Measurements from ENCODE around the gene ZNF506. TPM values are rescaled to one million over a fixed set of nuclear protein-coding genes. Genes with fewer than 3 reads are reported as not detected.

Gene ZNF506
- polyA plus RNA-seq, 1 donor from 2014 or later = 95.5 TPM

- H3K9me2 ChIP-seq (ENCODE audit: insufficient read depth, low read length) = no peaks in the 10 kb centered on the region
- no peaks in the 10 kb centered on the region for H4K20me1 ChIP-seq (ENCODE audit: insufficient read depth)
- H3K27ac ChIP-seq (ENCODE audit: low read length) = no peak overlapping the region
- H3K79me2 ChIP-seq (replicated peaks; ENCODE audit: insufficient read depth, low read length) = no peaks in the 10 kb centered on the region
- no peaks in the 10 kb centered on the region for H3K27me3 ChIP-seq (ENCODE audit: insufficient read depth, low read depth, low read length)
- no peak overlapping the region for H2AFZ ChIP-seq (ENCODE audit: low read depth, low read length)
- no peaks in the 10 kb centered on the region for H3F3A ChIP-seq (ENCODE audit: insufficient read depth, low read length, poor library complexity, severe bottlenecking)
- no peak overlapping the region for H3K9ac ChIP-seq (ENCODE audit: low read length)
- H3K4me2 ChIP-seq (ENCODE audit: low read length) = no peak overlapping the region
- no peak overlapping the region for H3K4me3 ChIP-seq (ENCODE audit: low read length)
- TF ChIP-seq CTCF (IDR thresholded peaks at IDR 0.05; ENCODE audit: poor library complexity, severe bottlenecking) = no peak
- no peak for TF ChIP-seq MXI1 (conservative IDR thresholded peaks at IDR 0.05; ENCODE audit: poor library complexity, severe bottlenecking)
- TF ChIP-seq SMC3 (conservative IDR thresholded peaks at IDR 0.05; ENCODE audit: poor library complexity) = no peak
- TF ChIP-seq EZH2 (IDR thresholded peaks at IDR 0.05; ENCODE audit: borderline replicate concordance, insufficient read depth, low read length, poor library complexity, severe bottlenecking) = no peak
- TF ChIP-seq EP300 (conservative IDR thresholded peaks at IDR 0.05; ENCODE audit: poor library complexity, severe bottlenecking) = no peak
- no peak for TF ChIP-seq RAD21 (conservative IDR thresholded peaks at IDR 0.05)
- no peak for TF ChIP-seq TAF1 (IDR thresholded peaks at IDR 0.05; ENCODE audit: low read depth)
- TF ChIP-seq REST (IDR thresholded peaks at IDR 0.05; ENCODE audit: borderline replicate concordance) = no peak
- TF ChIP-seq POLR2AphosphoS5 (IDR thresholded peaks at IDR 0.05) = no peak
- H3K36me3 ChIP-seq (ENCODE audit: insufficient read depth, low read length) = no peaks in the 10 kb centered on the region
- no peaks in the 10 kb centered on the region for H3K9me3 ChIP-seq (ENCODE audit: low read length)
Measured at GRCh38 chr19:19752760-19753403, 68.7 kb downstream of the ZNF506 start.

- Histone ChIP-seq H3K9ac (ENCODE audit: low read length) (no peak overlapping the region), H3K79me2 (replicated peaks; ENCODE audit: insufficient read depth, low read length) (no peaks in the 10 kb centered on the region), H3K27me3 (ENCODE audit: insufficient read depth, low read depth, low read length) (no peaks in the 10 kb centered on the region), H3K36me3 (ENCODE audit: insufficient read depth, low read length) (no peaks in the 10 kb centered on the region), H3K27ac (ENCODE audit: low read length) (no peak overlapping the region), H3F3A (ENCODE audit: insufficient read depth, low read length, poor library complexity, severe bottlenecking) (no peaks in the 10 kb centered on the region), H3K9me3 (ENCODE audit: low read length) (no peaks in the 10 kb centered on the region), H3K4me2 (ENCODE audit: low read length) (no peak overlapping the region), H3K4me3 (ENCODE audit: low read length) (no peak overlapping the region), H4K20me1 (ENCODE audit: insufficient read depth) (no peaks in the 10 kb centered on the region), H3K9me2 (ENCODE audit: insufficient read depth, low read length) (no peaks in the 10 kb centered on the region), H2AFZ (ENCODE audit: low read depth, low read length) (no peak overlapping the region)
- TF ChIP-seq SMC3 (conservative IDR thresholded peaks at IDR 0.05; ENCODE audit: poor library complexity) = no peak
- TF ChIP-seq CTCF (IDR thresholded peaks at IDR 0.05; ENCODE audit: poor library complexity, severe bottlenecking) = no peak
- no peak for TF ChIP-seq RAD21 (conservative IDR thresholded peaks at IDR 0.05)
- TF ChIP-seq POLR2AphosphoS5 (IDR thresholded peaks at IDR 0.05) = no peak
- TF ChIP-seq EZH2 (IDR thresholded peaks at IDR 0.05; ENCODE audit: borderline replicate concordance, insufficient read depth, low read length, poor library complexity, severe bottlenecking) = no peak
Measured at GRCh38 chr19:19751846-19752245, 69.7 kb downstream of the ZNF506 start.
